H1 (cell line): Measurements from ENCODE around the gene GJD2. TPM values are rescaled to one million over a fixed set of nuclear protein-coding genes. Genes with fewer than 3 reads are reported as not detected.

Experiments
- CTCF ChIA-PET: fragments of 300-600 bp; sonication (Branson Sonifier 250); formaldehyde crosslinking; loops from one replicate; lab custom pipeline; 2021; ENCODE audit not compliant: partially characterized antibody; lab: Charles Lee
- POLR2A ChIA-PET: fragments of 300-600 bp; sonication (Branson Sonifier 250); formaldehyde crosslinking; loops from one replicate; lab custom pipeline; 2021; ENCODE audit warnings: inconsistent platforms; ENCODE audit not compliant: partially characterized antibody; lab: Charles Lee
- DNase-seq, 2 experiments: peaks; one replicate each; pipeline versions ENCODE4 v3.0.0 to v3.0.0-alpha.2; 2010 to 2022; ENCODE audit warnings: low spot score in 2 of 2, low read depth in 1 of 2, mixed read lengths in 1 of 2
- FAIRE-seq: peaks from 2 replicates; lab custom pipeline; 2011; peaks lifted over from hg19 to GRCh38; lab: Jason Lieb, UNC
- H2AFZ ChIP-seq: 2 replicates; pipeline ENCODE4 v1.8.1; 2012; ENCODE audit warnings: low read length, inconsistent platforms
- H2AK5ac ChIP-seq: 2 replicates; pipeline ENCODE4 v1.6.1; 2013; ENCODE audit warnings: low read depth, low read length
- H2BK120ac ChIP-seq: replicated peaks from 2 replicates; pipeline ENCODE3; 2013; ENCODE audit warnings: low read depth, low read length, inconsistent platforms
- H2BK12ac ChIP-seq: 2 replicates; pipeline ENCODE4 v1.6.1; 2013; ENCODE audit warnings: low read depth, low read length
- H2BK15ac ChIP-seq: 2 replicates; pipeline ENCODE4 v1.6.1; 2013; ENCODE audit warnings: low read length
- H2BK20ac ChIP-seq: 2 replicates; pipeline ENCODE4 v1.6.1; 2013; ENCODE audit warnings: low read length
- H2BK5ac ChIP-seq: 2 replicates; pipeline ENCODE4 v1.6.1; 2013; ENCODE audit warnings: low read depth, low read length
- H3K14ac ChIP-seq: 2 replicates; pipeline ENCODE4 v1.6.1; 2013; ENCODE audit warnings: inconsistent platforms; ENCODE audit not compliant: insufficient read length
- H3K18ac ChIP-seq: 2 replicates; pipeline ENCODE4 v1.6.1; 2013; ENCODE audit warnings: low read length; ENCODE audit errors: extremely low read depth
- H3K23ac ChIP-seq: 2 replicates; pipeline ENCODE4 v1.6.1; 2013; ENCODE audit warnings: inconsistent platforms; ENCODE audit not compliant: insufficient read length
- H3K23me2 ChIP-seq: 2 replicates; pipeline ENCODE4 v1.6.1; 2013; ENCODE audit warnings: low read depth, low read length
- H3K27ac ChIP-seq: 2 replicates; pipeline ENCODE4 v1.6.1; 2011; ENCODE audit warnings: low read depth, low read length, inconsistent platforms
- H3K27me3 ChIP-seq, 4 experiments: replicated peaks in 1 of 4; 1 replicate in 1 of 4; 2 replicates in 3 of 4; pipeline versions ENCODE4 v1.6.1 to v1.8.1; 2011 to 2013; ENCODE audit warnings: low read length in 3 of 4, mild to moderate bottlenecking in 3 of 4, inconsistent platforms in 2 of 4, mixed read lengths in 2 of 4, moderate library complexity in 1 of 4; ENCODE audit not compliant: control insufficient read depth in 3 of 4, insufficient read depth in 3 of 4; ENCODE audit errors: extremely low read depth in 1 of 4
- H3K36me3 ChIP-seq, 4 experiments: 2 replicates each; pipeline versions ENCODE4 v1.6.1 to v1.8.1; 2011 to 2013; ENCODE audit warnings: mild to moderate bottlenecking in 4 of 4, low read length in 3 of 4, moderate library complexity in 2 of 4, control low read depth in 1 of 4, inconsistent platforms in 1 of 4; ENCODE audit not compliant: insufficient read depth in 4 of 4, control insufficient read depth in 2 of 4
- H3K4ac ChIP-seq: replicated peaks from 2 replicates; pipeline ENCODE3; 2013; ENCODE audit warnings: low read length, low read depth, mixed read lengths, inconsistent platforms; ENCODE audit not compliant: insufficient read length
- H3K4me1 ChIP-seq, 4 experiments: replicated peaks in 1 of 4; 1 replicate in 1 of 4; 2 replicates in 3 of 4; pipeline versions ENCODE4 v1.6.1 to v1.8.1; 2011 to 2013; ENCODE audit warnings: low read length in 3 of 4, inconsistent platforms in 2 of 4, mixed read lengths in 1 of 4; ENCODE audit not compliant: insufficient read depth in 4 of 4, control insufficient read depth in 3 of 4
- H3K4me2 ChIP-seq, 2 experiments: 2 replicates each; pipeline versions ENCODE4 v1.6.1 to v1.8.1; 2011 to 2013; ENCODE audit warnings: low read depth in 2 of 2, low read length in 2 of 2, control low read depth in 1 of 2, inconsistent platforms in 1 of 2, mild to moderate bottlenecking in 1 of 2; ENCODE audit not compliant: insufficient read depth in 1 of 2
- H3K4me3 ChIP-seq, 4 experiments: fragments of 200-600, 300-600 bp in 1 of 4; sonication (generic), shearing (Covaris generic), sonication (Bioruptor Twin) in 1 of 4; 2 replicates each; pipeline versions ENCODE4 v1.5.1 to v1.8.1; 2011 to 2016; ENCODE audit warnings: low read length in 4 of 4, low read depth in 3 of 4, control low read depth in 2 of 4, inconsistent platforms in 2 of 4, mild to moderate bottlenecking in 2 of 4, mixed read lengths in 1 of 4, moderate library complexity in 1 of 4; ENCODE audit not compliant: insufficient read depth in 2 of 4; ENCODE audit errors: extremely low read depth in 1 of 4
- H3K56ac ChIP-seq: replicated peaks from 2 replicates; pipeline ENCODE3; 2013; ENCODE audit warnings: low read depth, mild to moderate bottlenecking, mixed read lengths, low read length, inconsistent platforms; ENCODE audit not compliant: insufficient read length
- H3K79me1 ChIP-seq: 2 replicates; pipeline ENCODE4 v1.6.1; 2013; ENCODE audit warnings: low read depth, low read length, control low read depth
- H3K79me2 ChIP-seq, 2 experiments: 2 replicates each; pipeline versions ENCODE4 v1.6.1 to v1.8.1; 2012 to 2013; ENCODE audit warnings: low read length in 2 of 2, mild to moderate bottlenecking in 2 of 2, inconsistent platforms in 1 of 2; ENCODE audit not compliant: insufficient read depth in 2 of 2, control insufficient read depth in 1 of 2
- H3K9ac ChIP-seq, 4 experiments: replicated peaks in 1 of 4; 1 replicate in 1 of 4; 2 replicates in 3 of 4; pipeline versions ENCODE4 v1.6.1 to v1.8.1; 2011 to 2013; ENCODE audit warnings: low read depth in 3 of 4, low read length in 3 of 4, control low read depth in 2 of 4, mild to moderate bottlenecking in 2 of 4, moderate library complexity in 2 of 4, inconsistent platforms in 1 of 4; ENCODE audit errors: extremely low read depth in 1 of 4
- H3K9me3 ChIP-seq, 2 experiments: 2 replicates each; pipeline versions ENCODE4 v1.6.1 to v1.8.1; 2012 to 2013; ENCODE audit warnings: mild to moderate bottlenecking in 2 of 2, moderate library complexity in 2 of 2, control low read depth in 1 of 2, inconsistent platforms in 1 of 2, low read depth in 1 of 2, low read length in 1 of 2, mixed read lengths in 1 of 2; ENCODE audit not compliant: insufficient read depth in 2 of 2
- H4K20me1 ChIP-seq, 2 experiments: replicated peaks in 1 of 2; 2 replicates each; pipeline versions ENCODE3 to v1.8.1; 2011 to 2013; ENCODE audit warnings: inconsistent platforms in 2 of 2, low read length in 2 of 2, mild to moderate bottlenecking in 1 of 2; ENCODE audit not compliant: insufficient read depth in 2 of 2, control insufficient read depth in 1 of 2
- H4K5ac ChIP-seq: 2 replicates; pipeline ENCODE4 v1.6.1; 2013; ENCODE audit warnings: low read length, low read depth, mixed read lengths, inconsistent platforms; ENCODE audit not compliant: insufficient read length
- H4K8ac ChIP-seq: 2 replicates; pipeline ENCODE4 v1.8.0; 2013; ENCODE audit warnings: mild to moderate bottlenecking, moderate library complexity, low read length, inconsistent platforms; ENCODE audit not compliant: insufficient read depth; ENCODE audit errors: extremely low read depth
- H4K91ac ChIP-seq: replicated peaks from 2 replicates; pipeline ENCODE3; 2013; ENCODE audit warnings: low read length, mixed read lengths, inconsistent platforms; ENCODE audit not compliant: insufficient read length
- ASH2L ChIP-seq: fragments of 200-600, 300-600 bp; sonication (generic); IDR thresholded peaks from one replicate; pipeline ENCODE4 v1.7.1; 2017; ENCODE audit warnings: low read length
- ATF2 ChIP-seq: IDR thresholded peaks from 2 replicates; pipeline ENCODE4 v1.6.1; 2012; ENCODE audit warnings: low read length, inconsistent platforms
- CBX5 ChIP-seq: fragments of 300-800, 300-1000 bp; sonication (generic); IDR thresholded peaks from 2 replicates; pipeline ENCODE4 v1.7.1; 2016; ENCODE audit warnings: antibody characterized with exemption, low read length, low read depth
- HDAC2 ChIP-seq, 2 experiments: fragments of 300-600 bp in 1 of 2; sonication (generic) in 1 of 2; IDR thresholded peaks; 2 replicates each; pipeline ENCODE4 v1.6.1; 2011 to 2012; ENCODE audit warnings: low read depth in 2 of 2, low read length in 2 of 2, mild to moderate bottlenecking in 2 of 2, moderate library complexity in 2 of 2, borderline replicate concordance in 1 of 2, inconsistent platforms in 1 of 2
- KDM4A ChIP-seq: IDR thresholded peaks from one replicate; pipeline ENCODE4 v1.7.1; 2012; ENCODE audit warnings: low read depth, mild to moderate bottlenecking, moderate library complexity, low read length, inconsistent platforms; ENCODE audit not compliant: severe bottlenecking
- SP1 ChIP-seq: IDR thresholded peaks from 2 replicates; pipeline ENCODE4 v1.6.1; 2011; ENCODE audit warnings: low read depth, low read length
- WGBS, 2 experiments: shearing (Covaris generic) in 1 of 2; methylation state at CpG; one replicate each; pipeline versions ENCODE4 v1.1.6 to v1.1.7; 2013 to 2015; ENCODE audit warnings: low lambda C conversion rate in 2 of 2, mixed read lengths in 2 of 2, inconsistent platforms in 1 of 2, low coverage in 1 of 2, missing lambda C conversion rate in 1 of 2; ENCODE audit not compliant: insufficient replicate concordance in 2 of 2, insufficient coverage in 1 of 2, insufficient read length in 1 of 2; ENCODE audit errors: extremely low coverage in 1 of 2, missing lambda C conversion rate in 1 of 2; 5-methylcytosine and 5-hydroxymethylcytosine counted together
- polyA plus RNA-seq, 7 experiments: library from polyadenylated mRNA; depleted of rRNA in 3 of 7; stranded (reverse) in 5 of 7; unstranded in 2 of 7; fragments of >200 nt in 5 of 7; fragments of 200-250 nt in 2 of 7; gene quantifications; 1 replicate in 5 of 7; 2 replicates in 1 of 7; 4 replicates in 1 of 7; pipeline versions ENCODE4 v1.2.1 to v1.2.3, GENCODE V29; 2011 to 2013; ENCODE audit warnings: missing spikeins in 2 of 7, mixed read lengths in 2 of 7
- total RNA-seq: library from RNA; stranded (reverse); fragmentation: NEBNext Ultra II Directional; extraction: Animal tissue kit (Norgen Biotek cat#: 25700); gene quantifications from 2 replicates; pipeline ENCODE4 v1.2.1, GENCODE V29; 2021

The GJD2 gene
- total and polyA plus RNA-seq, 2 of the 8 experiments (the other 6 are each of a cell fraction or from before 2014, with no cell fraction given), result 0.39 to 0.54 TPM

GRCh38 chr15:34765741-34766140 is 10.9 kb upstream of the GJD2 start:
- Histone ChIP-seq H4K20me1 (no peaks in the 10 kb centered on the region), H3K23me2 (no peaks in the 10 kb centered on the region), H2BK5ac (no peak overlapping the region), H3K4me3 (no peak overlapping the region), H4K5ac (no peak overlapping the region), H3K79me2 (no peaks in the 10 kb centered on the region), H3K9me3 (no peaks in the 10 kb centered on the region), H3K23ac (no peak overlapping the region), H2BK20ac (no peak overlapping the region), H4K8ac (no peak overlapping the region), H2BK120ac (no peak overlapping the region), H3K27me3 (no peaks in the 10 kb centered on the region), H3K9ac (no peak overlapping the region; a peak in 1 of 7 replicates), H3K4ac (no peak overlapping the region), H3K56ac (no peak overlapping the region), H3K27ac (no peak overlapping the region), H2AK5ac (no peak overlapping the region), H3K14ac (no peak overlapping the region), H3K4me1 (peaks cover 0 to 3% (median 2%) of the 10 kb centered on the region in 4 experiments; a peak in 3 of 7 replicates), H3K18ac (no peak overlapping the region), H3K4me2 (no peak overlapping the region), H2AFZ (no peak overlapping the region), H4K91ac (no peak overlapping the region), H3K79me1 (no peaks in the 10 kb centered on the region), H2BK15ac (no peak overlapping the region), H2BK12ac (no peak overlapping the region), H3K36me3 (no peaks in the 10 kb centered on the region)
- FAIRE-seq (no peak), DNase-seq (no peak)
- no peak for TF ChIP-seq ASH2L
- no peak for TF ChIP-seq KDM4A
- no peak for TF ChIP-seq SP1
- no peak for TF ChIP-seq ATF2
- no peak for TF ChIP-seq HDAC2 (IDR thresholded peaks at IDR 0.05; ENCODE audit: borderline replicate concordance in 1 of 2, low read depth in 2 of 2, low read length in 2 of 2)
- no peak for TF ChIP-seq CBX5
- 92% methylated on average over 5 of the region's 5 CpGs; no CpG with 5 or more reads in 1 of the 2 experiments for WGBS, 2 experiments
- CTCF ChIA-PET, result no interaction called here
- POLR2A ChIA-PET, result no interaction called here
